ENCODE measurements around the gene SLC25A3.
"Not testable (repeated sequence)": the region's sequence is repeated elsewhere in the genome, so short reads cannot be mapped to it uniquely, and the experiment has no call there.

The SLC25A3 gene

GRCh38 chr12:98593351-98594049 lies at the start of gene SLC25A3:
Gene SLC25A3, plus strand, starts transcription at chr12:98593686. Its CDS starts 293 bp downstream, at chr12:98593979.
- DNase-seq: peak; percentile 97

- no peak for DNase-seq
Measured at GRCh38 chr12:98543701-98544100, 49.8 kb upstream of the SLC25A3 start.

- no peak for DNase-seq
Measured at GRCh38 chr12:98544751-98545150, 48.7 kb upstream of the SLC25A3 start.

GRCh38 chr12:98549371-98550110 lies 43.9 kb upstream of the SLC25A3 start:
- peak; percentile 12 for DNase-seq

GRCh38 chr12:98551787-98552186 lies 41.7 kb upstream of the SLC25A3 start:
- DNase-seq: no peak

- DNase-seq: not testable (repeated sequence)
Measured at GRCh38 chr12:98558097-98558496, 35.4 kb upstream of the SLC25A3 start.

- DNase-seq: no peak
Measured at GRCh38 chr12:98559666-98560065, 33.8 kb upstream of the SLC25A3 start.

- DNase-seq: no peak
Measured at GRCh38 chr12:98561846-98562245, 31.6 kb upstream of the SLC25A3 start.

GRCh38 chr12:98572010-98572409 lies 21.5 kb upstream of the SLC25A3 start:
- no peak for DNase-seq

- DNase-seq: no peak
Measured at GRCh38 chr12:98574110-98574509, 19.4 kb upstream of the SLC25A3 start.

- DNase-seq: no peak
Measured at GRCh38 chr12:98575013-98575412, 18.5 kb upstream of the SLC25A3 start.

- not testable (repeated sequence) for DNase-seq
Measured at GRCh38 chr12:98576795-98577194, 16.7 kb upstream of the SLC25A3 start.

GRCh38 chr12:98578392-98578791 lies 15.1 kb upstream of the SLC25A3 start:
- no peak for DNase-seq

- no peak for DNase-seq
Measured at GRCh38 chr12:98578821-98579220, 14.7 kb upstream of the SLC25A3 start.

GRCh38 chr12:98579347-98579746 lies 14.1 kb upstream of the SLC25A3 start:
- DNase-seq: no peak

GRCh38 chr12:98579835-98580234 lies 13.7 kb upstream of the SLC25A3 start:
- DNase-seq: no peak

GRCh38 chr12:98580695-98581094 lies 12.8 kb upstream of the SLC25A3 start:
- no peak for DNase-seq

GRCh38 chr12:98581101-98581500 lies 12.4 kb upstream of the SLC25A3 start:
- DNase-seq: no peak

- no peak for DNase-seq
Measured at GRCh38 chr12:98582093-98582492, 11.4 kb upstream of the SLC25A3 start.

- no peak for DNase-seq
Measured at GRCh38 chr12:98587084-98587483, 6.4 kb upstream of the SLC25A3 start.

- no peak for DNase-seq
Measured at GRCh38 chr12:98591209-98591608, 2.3 kb upstream of the SLC25A3 start.

- peak; percentile 34 for DNase-seq
Measured at GRCh38 chr12:98592825-98593322, 612 bp upstream of the SLC25A3 start.

GRCh38 chr12:98594050-98594835 lies 757 bp downstream of the SLC25A3 start:
- no peak for DNase-seq
